Mammary epithelial cell (primary cell): ENCODE results near the gene TCERG1L.

Experiments
- CTCF ChIP-seq, 2 donors: IDR thresholded peaks in 1 of 2; conservative IDR thresholded peaks in 1 of 2; 2 replicates each; pipeline ENCODE4 v1.5.1; 2011 to 2012; ENCODE audit warnings: inconsistent platforms in 2 of 2, low read length in 2 of 2, mild to moderate bottlenecking in 2 of 2, control low read depth in 1 of 2, low read depth in 1 of 2; ENCODE audit not compliant: insufficient read depth in 1 of 2; ENCODE audit errors: extremely low read depth in 1 of 2
- EZH2 ChIP-seq: IDR thresholded peaks from 2 replicates; pipeline ENCODE4 v1.6.1; 2012; ENCODE audit warnings: low read length, inconsistent platforms, borderline replicate concordance

GRCh38 chr10:131111471-131112080 lies 199.9 kb downstream of the TCERG1L start:
- no peak for TF ChIP-seq CTCF (conservative IDR thresholded peaks at IDR 0.05 in 1 of 2, IDR thresholded peaks at IDR 0.05 in 1 of 2; ENCODE audit: extremely low read depth in 1 of 2, insufficient read depth in 1 of 2, low read depth in 1 of 2, low read length in 2 of 2)
- no peak for TF ChIP-seq EZH2
